ENCODE results near the gene DOCK7.

The DOCK7 gene

GRCh38 chr1:62523860-62524259 lies 164.3 kb downstream of the DOCK7 start:
- DNase-seq (ENCODE audit: low spot score), result no peak
- TF ChIP-seq, protein P1, sequence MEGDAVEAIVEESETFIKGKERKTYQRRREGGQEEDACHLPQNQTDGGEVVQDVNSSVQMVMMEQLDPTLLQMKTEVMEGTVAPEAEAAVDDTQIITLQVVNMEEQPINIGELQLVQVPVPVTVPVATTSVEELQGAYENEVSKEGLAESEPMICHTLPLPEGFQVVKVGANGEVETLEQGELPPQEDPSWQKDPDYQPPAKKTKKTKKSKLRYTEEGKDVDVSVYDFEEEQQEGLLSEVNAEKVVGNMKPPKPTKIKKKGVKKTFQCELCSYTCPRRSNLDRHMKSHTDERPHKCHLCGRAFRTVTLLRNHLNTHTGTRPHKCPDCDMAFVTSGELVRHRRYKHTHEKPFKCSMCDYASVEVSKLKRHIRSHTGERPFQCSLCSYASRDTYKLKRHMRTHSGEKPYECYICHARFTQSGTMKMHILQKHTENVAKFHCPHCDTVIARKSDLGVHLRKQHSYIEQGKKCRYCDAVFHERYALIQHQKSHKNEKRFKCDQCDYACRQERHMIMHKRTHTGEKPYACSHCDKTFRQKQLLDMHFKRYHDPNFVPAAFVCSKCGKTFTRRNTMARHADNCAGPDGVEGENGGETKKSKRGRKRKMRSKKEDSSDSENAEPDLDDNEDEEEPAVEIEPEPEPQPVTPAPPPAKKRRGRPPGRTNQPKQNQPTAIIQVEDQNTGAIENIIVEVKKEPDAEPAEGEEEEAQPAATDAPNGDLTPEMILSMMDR (IDR thresholded peaks at IDR 0.05; ENCODE audit: extremely low read depth, insufficient read depth, missing control alignments), result no peak
- in situ Hi-C loops (cut with MboI; ENCODE audit: low pct_unique_long_range_greater_than_20kb, low sequenced_read_pairs, unreplicated experiment), result no loop called here

DNA sequence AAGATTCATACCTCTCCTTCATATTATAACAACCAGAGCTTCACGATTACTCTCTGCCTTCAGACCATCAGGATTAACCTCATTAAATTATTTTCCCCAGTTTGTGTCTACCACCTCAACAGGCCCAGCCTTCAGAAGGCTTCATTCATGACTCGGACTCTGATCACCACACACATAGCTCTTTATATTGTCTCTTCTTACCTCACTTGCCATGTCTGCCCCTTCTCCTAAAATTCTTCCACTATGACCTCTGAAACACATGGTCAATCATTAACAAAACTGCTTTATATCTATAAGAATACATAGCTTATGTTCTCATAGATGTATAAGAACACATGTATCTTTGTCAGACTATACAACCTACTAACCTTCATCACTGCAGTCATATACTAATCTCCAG lies 171.6 kb downstream of the DOCK7 start:
- in situ Hi-C loops (cut with MboI; ENCODE audit: low pct_unique_long_range_greater_than_20kb, low sequenced_read_pairs, unreplicated experiment), result no loop called here
- TF ChIP-seq, protein P1 (IDR thresholded peaks at IDR 0.05; ENCODE audit: extremely low read depth, insufficient read depth, missing control alignments), result no peak

DNA sequence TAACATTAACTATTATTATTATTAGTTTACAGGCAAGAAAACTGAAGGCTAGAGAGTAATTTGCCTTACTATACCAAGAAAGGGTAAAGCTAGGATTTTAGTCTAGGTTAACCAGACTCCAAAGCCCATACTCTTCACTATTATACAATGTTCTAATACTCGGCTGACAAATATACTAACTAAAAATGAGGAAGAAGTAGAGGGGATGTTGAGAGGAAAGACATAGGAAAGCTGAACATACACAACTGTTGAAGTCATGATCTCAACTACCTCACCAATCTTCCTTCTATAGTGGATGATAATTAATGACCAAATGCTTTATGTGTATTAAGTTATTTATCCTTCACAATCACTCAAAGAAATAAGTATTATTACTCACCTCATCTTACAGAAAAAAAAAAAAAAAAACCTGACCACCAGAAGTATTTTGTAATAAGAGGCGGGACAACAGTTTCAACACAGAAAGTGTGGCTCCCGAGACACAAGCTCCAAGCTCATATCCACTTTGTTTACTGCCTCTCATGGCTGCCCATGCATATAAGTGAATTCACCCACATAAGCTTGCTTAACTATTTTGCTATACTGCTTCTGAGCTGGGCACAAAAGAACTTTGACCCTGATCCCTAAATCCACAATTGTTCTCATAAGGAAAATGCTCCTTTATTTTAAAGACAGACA lies 173.3 kb downstream of the DOCK7 start:
- no peak for DNase-seq (ENCODE audit: low spot score)
- in situ Hi-C loops (cut with MboI; ENCODE audit: low pct_unique_long_range_greater_than_20kb, low sequenced_read_pairs, unreplicated experiment), result no loop called here
- TF ChIP-seq, protein P1 (IDR thresholded peaks at IDR 0.05; ENCODE audit: extremely low read depth, insufficient read depth, missing control alignments), result no peak

More for the DNA sequence above, 171.6 kb downstream of the DOCK7 start:
- DNase-seq (ENCODE audit: low spot score), result no peak

DNA sequence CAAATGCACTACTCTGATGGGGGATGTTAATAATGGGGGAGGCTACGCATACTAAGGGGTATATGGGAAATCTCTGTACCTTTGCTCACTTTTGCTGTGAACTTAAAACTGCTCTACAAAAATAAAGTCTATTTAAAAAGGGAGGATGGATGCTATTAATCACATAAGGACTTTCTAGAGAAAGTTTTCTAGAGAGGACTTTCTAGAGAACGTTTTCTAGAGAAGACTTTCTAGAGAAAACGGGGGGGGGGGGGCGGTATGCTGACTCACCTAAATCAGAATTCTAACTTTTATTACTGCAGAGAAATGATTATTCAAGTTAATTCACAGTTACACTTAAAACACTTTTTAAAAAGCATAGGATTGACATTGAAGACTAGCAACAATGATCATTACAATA lies 175.2 kb downstream of the DOCK7 start:
- TF ChIP-seq, protein P1 (IDR thresholded peaks at IDR 0.05; ENCODE audit: extremely low read depth, insufficient read depth, missing control alignments), result no peak
- no peak for DNase-seq (ENCODE audit: low spot score)
- in situ Hi-C loops (cut with MboI; ENCODE audit: low pct_unique_long_range_greater_than_20kb, low sequenced_read_pairs, unreplicated experiment), result no loop called here

- TF ChIP-seq, protein P1 (IDR thresholded peaks at IDR 0.05; ENCODE audit: extremely low read depth, insufficient read depth, missing control alignments), result no peak
- no peak for DNase-seq (ENCODE audit: low spot score)
- in situ Hi-C loops (cut with MboI; ENCODE audit: low pct_unique_long_range_greater_than_20kb, low sequenced_read_pairs, unreplicated experiment), result loop anchor here (5.0 kb wide), 1 partner anchor 238 kb away; no protein-coding TSS in a partner anchor
Observed at GRCh38 chr1:62509028-62509427, 179.2 kb downstream of the DOCK7 start.

DNA sequence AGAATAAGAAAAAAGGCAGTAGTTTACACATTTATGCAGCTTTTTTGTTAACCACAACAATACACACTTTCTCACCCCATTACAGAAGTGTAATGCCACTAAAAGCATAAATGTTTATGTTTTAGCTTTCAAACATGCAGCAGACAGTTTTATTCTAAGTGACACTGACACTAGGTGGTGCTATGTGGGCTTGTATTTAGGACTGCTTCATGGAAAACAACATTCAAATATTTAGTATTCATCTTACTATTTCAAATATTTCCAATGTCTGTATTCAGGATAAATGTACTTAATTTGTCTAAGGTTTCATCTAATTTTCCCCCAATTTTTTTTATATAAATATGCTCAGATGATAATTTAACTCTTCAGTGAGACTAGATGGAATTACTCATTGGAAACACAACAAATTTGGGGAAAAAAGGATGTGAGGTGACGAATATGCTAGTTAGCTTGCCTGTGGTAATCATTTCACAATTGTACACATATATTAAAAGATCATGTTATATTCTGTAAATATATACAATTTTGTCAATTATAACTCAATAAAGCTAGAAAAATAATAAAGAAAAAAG lies 179.9 kb downstream of the DOCK7 start:
- TF ChIP-seq, protein P1 (IDR thresholded peaks at IDR 0.05; ENCODE audit: extremely low read depth, insufficient read depth, missing control alignments), result peak; percentile 71

More for the DNA sequence above, 179.9 kb downstream of the DOCK7 start:
- in situ Hi-C loops (cut with MboI; ENCODE audit: low pct_unique_long_range_greater_than_20kb, low sequenced_read_pairs, unreplicated experiment), result loop anchor here (5.0 kb wide), 1 partner anchor 239 kb away; no protein-coding TSS in a partner anchor
- DNase-seq (ENCODE audit: low spot score), result peak; percentile 40

Measured in GM13977 (cell line).